ENCODE data around the gene C11orf91.

DNA sequence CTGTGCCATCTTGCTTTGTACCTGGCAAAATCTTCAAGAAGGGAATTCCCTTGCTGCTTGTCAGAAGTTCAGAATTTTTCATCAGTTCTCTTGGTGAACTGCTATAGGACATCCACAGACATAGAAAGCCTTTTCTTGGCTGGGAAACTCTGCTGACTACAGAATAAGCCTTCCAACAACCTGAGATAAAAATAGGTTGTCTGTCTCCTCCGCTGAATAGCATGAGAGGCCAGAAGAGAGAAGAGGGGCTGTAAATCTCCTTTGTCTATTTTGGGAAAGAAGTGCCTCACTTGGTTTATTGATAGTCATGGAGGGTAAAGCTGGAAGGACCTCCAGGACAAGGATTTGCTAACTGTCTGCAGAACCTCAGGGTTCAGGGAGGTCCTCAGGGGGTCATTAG is 48.2 kb downstream of the C11orf91 start:
- TF ChIP-seq, protein P1, sequence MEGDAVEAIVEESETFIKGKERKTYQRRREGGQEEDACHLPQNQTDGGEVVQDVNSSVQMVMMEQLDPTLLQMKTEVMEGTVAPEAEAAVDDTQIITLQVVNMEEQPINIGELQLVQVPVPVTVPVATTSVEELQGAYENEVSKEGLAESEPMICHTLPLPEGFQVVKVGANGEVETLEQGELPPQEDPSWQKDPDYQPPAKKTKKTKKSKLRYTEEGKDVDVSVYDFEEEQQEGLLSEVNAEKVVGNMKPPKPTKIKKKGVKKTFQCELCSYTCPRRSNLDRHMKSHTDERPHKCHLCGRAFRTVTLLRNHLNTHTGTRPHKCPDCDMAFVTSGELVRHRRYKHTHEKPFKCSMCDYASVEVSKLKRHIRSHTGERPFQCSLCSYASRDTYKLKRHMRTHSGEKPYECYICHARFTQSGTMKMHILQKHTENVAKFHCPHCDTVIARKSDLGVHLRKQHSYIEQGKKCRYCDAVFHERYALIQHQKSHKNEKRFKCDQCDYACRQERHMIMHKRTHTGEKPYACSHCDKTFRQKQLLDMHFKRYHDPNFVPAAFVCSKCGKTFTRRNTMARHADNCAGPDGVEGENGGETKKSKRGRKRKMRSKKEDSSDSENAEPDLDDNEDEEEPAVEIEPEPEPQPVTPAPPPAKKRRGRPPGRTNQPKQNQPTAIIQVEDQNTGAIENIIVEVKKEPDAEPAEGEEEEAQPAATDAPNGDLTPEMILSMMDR (conservative IDR thresholded peaks at IDR 0.05; ENCODE audit: low read depth, low read length), result no peak
- TF ChIP-seq POLR2A (IDR thresholded peaks at IDR 0.05; ENCODE audit: low read depth, low read length) (no peak), MAZ (IDR thresholded peaks at IDR 0.05; ENCODE audit: borderline replicate concordance, low read depth, low read length) (no peak)

Measured in IMR-90 (cell line).